HG02981 (cell line): ENCODE results near the gene MSRB1.
"Not testable (repeated sequence)": the region's sequence is repeated elsewhere in the genome, so short reads cannot be mapped to it uniquely, and the experiment has no call there.

Source experiments
- ATAC-seq: cut with Tn5 transposase; IDR thresholded peaks from one replicate; pipeline ENCODE4 v1.9.1; 2021; ENCODE audit warnings: mild to moderate bottlenecking, moderate library complexity; ENCODE audit not compliant: unreplicated experiment

The MSRB1 gene

DNA sequence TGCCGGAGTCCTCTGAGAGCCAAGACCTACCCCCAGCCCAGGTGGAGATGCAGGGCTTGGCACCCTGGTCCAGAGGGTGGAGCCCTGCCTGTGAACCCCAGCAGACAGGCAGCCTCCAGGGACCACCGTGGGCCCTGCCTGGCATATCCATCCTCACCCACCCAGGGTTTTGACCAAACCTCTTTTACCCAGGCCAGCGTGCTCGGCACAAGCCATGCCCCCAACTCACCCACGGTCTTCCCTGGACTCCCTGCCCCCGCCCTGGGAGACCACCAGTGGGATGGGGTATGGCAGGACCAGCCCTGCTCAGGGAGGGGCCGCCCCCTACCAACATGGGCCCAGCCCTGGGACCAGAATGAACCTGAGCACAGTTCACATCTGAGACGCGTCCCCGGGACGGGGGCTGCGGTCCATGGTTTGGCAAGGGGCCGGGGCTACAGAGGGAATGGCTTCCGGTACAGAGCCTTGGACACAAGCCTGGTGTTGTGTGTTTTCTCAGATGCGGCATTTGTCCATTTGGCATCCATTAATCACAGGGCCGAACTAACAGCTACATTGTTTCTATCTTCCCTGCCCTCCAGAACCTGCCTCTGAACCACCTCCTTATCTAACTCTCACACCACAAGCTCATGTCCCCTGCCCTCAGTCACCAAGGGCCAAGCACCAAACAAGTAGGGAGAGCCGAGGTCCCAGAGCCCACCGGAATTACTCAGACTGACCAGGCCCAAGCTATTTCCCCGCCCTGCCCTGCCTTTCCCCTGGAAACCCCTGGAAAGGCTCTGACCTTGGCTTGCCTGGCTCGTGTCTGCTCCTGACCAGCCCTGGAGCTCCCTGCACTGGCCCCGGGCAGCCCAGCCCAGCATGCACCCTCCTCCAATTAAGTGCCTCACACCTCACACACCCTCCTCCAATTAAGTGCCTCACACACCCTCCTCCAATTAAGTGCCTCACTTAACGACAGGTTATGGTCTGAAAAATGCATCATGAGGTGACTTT, 38.9 kb downstream of the MSRB1 start:
- ATAC-seq = no peak

DNA sequence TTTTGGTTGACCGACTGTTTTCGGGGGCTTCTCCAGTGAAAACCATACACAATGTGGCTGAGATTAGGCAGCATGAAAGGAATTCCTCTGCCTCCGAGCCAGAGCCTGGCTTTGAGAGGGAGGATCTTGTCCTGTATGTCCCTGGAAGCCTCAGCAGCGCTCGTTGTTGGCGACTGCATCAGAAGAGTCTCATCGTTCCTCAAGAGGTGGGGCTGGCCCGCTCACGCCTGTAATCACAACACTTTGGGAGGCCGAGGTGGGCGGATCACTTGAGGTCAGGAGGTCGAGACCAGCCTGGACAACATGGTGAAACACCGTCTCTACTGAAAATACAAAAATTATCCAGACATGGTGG, 39.8 kb downstream of the MSRB1 start:
- no peak for ATAC-seq

DNA sequence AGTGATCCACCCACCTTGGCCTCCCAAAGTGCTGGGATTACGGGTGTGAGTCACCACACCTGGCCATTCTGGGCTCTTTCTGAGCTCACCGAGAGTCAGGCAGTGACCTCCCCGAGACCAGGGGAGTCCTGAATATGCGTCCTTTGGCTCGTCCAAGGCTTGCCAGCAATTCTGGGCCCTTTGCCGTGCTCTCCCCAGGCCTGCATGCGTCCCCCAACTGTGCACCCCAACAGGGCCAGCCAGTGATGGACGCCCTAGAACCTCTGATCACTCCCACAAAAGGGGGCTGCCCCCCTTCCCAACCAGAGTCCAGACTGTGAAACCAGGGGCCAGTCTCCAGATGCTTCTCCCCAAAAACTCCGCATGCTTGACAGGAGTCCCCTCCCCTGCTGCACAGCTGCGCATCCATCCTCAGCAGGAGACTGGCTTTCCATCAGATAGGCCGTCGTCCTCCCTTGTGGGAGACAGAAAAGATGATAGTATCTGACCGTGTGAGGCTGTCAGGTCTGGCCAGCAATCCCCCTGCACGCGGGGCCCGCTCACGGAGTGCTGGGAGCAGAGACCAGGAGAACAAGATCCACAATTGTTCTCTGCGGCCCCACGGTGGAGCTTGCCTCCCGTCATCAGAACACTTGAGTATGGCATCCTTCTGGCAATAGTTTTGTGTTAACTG, 40.3 kb downstream of the MSRB1 start:
- ATAC-seq = no peak

DNA sequence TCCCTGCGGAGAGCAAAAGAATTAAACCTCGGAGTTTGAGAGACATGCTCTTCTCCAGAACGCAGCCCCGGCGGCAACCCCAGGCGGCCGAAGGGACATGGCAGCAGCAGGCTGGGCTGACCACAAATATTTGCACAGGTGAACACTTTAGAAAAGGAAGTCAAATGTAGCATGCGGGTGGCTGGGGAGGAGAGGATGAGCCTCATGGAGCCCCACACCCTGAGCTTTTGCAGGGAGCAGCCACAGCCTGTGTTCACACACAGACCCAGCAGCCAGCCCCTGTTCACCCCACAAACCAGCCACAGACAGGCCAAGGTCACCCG, 42.6 kb downstream of the MSRB1 start:
- ATAC-seq = no peak

DNA sequence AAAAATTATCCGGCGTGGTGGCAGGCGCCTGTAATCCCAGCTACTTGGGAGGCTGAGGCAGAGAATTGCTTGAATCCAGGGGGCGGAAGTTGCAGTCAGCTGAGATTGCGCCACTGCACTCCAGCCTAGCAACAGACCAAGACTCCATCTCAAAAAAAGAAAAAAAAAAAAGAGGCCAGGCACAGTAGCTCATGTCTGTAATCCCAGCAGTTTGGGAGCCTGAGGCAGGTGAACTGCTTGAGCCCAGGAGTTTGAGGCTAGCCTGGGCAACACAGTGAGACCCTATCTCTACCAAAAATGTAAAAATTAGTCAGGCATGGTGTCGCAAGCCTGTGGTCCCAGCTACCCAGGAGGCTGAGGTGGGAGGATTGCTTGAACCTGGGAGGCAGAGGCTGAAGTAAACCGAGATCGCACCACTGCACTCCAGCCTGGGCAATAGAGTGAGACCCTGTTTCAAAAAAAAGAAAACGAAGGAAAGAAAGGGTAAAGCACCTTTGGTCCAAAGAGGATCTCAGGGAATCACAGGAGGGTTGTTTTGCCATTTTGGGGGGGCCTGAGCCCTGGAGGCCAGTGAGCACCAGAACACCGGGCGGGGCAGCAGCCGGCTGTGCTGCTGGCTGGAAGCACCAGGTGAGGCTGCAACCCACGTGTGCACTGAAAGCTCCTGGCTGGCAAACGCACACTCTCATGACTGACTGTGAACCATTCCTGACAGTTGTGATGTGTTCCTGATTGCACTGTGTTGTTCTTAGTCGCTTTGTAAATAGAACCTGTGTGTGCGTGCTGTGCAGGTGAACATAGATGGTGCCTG, 43.2 kb downstream of the MSRB1 start:
- no peak for ATAC-seq

DNA sequence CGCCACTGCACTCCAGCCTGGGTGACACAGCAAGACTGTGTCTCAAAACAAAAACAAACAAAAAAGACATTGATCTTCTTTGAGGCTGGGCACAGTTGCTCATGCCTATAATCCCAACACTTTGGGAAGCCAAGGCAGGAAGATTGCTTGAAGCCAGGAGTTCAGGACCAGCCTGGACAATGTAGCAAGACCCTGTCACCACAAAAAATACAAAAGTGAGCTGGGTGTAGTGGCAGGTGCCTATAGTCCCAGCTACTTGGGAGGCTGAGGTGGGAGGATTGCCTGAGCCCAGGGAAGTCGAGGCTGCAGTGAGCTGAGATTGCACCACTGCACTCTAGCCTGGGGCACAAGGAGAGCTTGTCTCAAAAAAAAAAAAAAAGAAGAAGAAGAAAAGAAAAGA, 45.3 kb downstream of the MSRB1 start:
- not testable (repeated sequence) for ATAC-seq

DNA sequence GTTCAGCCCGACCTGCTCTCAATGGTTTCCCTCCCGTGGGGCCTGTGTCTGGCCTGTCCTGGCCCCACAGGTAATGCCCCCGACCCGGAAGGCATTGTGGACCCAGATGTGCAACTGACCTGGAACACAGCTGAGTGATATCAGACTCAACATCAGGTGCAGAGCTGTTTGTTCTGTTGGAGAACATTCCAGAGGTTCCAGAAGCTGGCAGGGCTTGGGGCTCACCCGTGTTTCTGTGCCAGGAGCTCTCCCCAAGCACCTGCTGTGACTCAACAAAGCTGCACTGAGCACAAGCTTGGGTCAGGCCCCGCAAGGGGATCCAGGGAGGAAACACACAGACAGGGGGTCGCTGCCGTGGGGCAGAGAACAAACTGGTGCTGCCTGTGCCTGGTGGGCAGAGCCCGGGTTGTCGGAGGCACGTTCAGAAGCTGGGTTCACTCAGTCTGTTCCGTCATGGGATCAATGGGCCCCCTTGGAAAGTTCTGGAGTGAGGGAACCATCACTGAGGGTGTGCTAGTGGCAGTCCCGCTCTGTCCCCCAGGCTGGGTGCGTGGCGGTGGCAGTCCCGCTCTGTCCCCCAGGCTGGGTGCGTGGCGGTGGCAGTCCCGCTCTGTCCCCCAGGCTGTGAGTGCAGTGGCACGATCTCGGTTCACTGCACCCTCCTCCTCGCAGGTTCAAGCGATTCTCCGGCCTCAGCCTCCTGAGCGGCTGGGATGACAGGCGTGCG, 46.9 kb downstream of the MSRB1 start:
- no peak for ATAC-seq

DNA sequence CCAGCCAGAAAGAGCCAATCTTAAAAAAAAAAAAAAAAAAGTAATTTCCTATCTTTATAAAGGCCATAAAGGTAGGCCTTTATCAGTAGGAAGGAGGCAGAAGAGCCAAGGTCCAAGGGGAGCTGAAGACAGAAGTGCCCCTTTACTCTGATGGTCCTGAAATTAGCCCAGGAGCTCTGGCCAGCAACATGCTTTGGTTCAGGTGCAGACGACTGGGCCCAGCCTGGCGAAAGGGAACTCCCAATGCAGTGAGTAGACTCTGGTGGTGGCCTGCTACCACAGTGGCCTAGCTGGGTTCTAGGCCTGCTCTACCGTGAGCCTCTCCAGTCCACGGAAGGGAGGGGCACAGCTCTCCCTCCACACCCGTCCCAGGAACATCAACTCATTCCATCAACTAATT, 47.9 kb downstream of the MSRB1 start:
- ATAC-seq = no peak

DNA sequence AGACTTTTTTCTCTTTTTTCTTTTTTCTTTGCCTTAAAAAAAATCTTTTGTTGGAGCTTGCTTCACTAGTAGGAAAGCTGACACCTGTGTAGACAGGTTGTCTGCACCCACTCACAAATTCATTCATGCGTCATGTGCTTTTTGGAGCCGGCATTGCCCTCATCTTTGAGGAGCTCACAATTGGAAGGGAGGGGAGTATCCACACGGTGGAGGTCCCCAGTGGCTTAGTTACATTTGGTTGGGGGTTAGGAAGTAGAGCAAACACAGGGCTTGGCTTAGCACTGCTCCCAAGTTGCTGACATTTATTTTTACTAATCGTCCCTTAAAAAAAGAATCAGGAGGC, 52.3 kb downstream of the MSRB1 start:
- no peak for ATAC-seq

DNA sequence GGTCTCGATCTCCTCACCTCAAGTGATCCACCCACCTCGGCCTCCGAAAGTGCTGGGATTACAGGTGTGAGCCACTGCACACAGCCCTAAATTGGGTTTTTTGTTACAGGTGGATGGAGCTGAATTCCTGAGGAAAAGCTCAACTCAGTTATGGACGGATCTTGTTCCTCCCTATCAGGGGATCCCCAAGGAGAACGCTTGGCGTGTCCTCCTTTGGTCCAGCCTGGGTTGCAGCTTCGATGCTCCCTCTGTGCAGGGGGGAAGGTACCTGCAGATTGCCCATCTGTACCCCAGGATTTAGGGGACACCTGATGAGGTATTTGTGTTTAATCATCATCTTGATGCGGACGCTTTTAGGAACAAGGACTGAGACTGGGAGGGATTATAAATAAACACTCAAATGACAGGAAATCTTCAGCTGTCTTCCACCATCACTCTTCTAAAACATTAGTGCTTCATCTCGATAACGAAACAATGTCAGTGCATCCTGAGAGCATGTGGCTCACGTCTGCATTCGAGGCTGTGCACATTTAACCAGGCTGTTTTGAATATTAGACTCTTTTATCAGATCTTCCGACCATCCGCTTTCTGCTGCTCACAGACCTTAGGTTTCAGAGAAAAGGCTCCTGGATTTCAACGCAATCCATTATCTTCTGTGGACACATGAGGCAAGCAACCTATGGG, 52.8 kb downstream of the MSRB1 start:
- ATAC-seq = no peak
